Hematopoietic multipotent progenitor cell treated with erythropoietin and hydrocortisone succinate and interleukin-3 and kit ligand, for 15 days (in vitro differentiated cells): Measurements from ENCODE around the gene TEKTIP1.
"Not testable (repeated sequence)": the region's sequence is repeated elsewhere in the genome, so short reads cannot be mapped to it uniquely, and the experiment has no call there.

Experiments
- DNase-seq: peaks from one replicate; pipeline ENCODE4 v3.0.0-alpha.2; 2015; ENCODE audit warnings: low spot score

TEKTIP1 gene

GRCh38 chr19:3524078-3524842 lies 14.7 kb upstream of the TEKTIP1 start:
- no peak for DNase-seq

GRCh38 chr19:3524904-3525451 lies 14.0 kb upstream of the TEKTIP1 start:
- no peak for DNase-seq

- no peak for DNase-seq
These were observed 12.3 kb upstream of the TEKTIP1 start for GRCh38 chr19:3526507-3527237.

DNA sequence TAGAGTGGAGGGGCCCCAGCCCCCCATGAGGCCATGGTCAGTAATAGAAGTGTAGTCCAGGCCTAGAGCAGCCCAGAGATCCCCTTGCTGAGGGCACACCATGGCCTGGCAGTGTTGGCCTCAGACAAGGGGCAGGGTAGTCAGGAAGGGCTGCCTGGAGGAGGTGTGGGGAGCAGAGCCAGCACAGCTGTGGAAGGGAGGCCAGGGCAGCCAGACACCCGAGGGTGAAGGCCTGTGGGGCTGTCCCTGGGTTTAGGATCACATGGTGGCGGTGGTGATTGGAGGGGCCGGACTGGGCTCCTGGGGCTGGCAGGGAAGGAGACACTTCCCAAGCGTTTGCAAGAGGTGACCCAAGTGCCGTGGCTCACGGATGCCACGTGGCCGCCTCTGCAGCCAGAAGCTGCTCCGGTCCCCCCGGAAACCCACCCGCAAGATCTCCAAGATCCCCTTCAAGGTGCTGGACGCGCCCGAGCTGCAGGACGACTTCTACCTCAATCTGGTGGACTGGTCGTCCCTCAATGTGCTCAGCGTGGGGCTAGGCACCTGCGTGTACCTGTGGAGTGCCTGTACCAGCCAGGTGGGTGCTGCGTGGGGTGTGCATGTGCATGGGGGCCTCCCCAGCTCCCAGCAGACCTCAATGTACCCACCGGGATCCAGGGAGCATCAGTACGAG lies 11.6 kb upstream of the TEKTIP1 start:
- DNase-seq: no peak

DNA sequence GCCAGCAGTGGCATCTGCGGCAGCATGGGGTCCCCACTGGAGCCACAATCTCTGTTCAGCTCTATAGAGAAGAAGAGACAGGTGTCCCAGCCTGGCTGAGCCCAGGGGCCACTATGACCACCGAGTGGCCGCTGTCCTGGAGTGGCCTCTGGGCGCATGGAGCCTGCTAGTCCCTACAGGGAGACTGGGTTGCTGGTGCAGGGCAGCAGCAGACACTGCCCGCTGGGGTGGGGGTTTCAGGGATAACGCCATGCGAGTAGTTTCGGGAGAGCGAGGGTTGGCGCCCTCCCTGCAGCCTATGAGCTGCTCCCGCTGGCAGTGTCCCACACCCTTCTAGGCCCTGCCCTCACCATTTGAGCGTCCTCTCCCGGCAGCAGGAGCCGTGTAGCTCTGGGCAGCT lies 10.9 kb upstream of the TEKTIP1 start:
- no peak for DNase-seq

DNA sequence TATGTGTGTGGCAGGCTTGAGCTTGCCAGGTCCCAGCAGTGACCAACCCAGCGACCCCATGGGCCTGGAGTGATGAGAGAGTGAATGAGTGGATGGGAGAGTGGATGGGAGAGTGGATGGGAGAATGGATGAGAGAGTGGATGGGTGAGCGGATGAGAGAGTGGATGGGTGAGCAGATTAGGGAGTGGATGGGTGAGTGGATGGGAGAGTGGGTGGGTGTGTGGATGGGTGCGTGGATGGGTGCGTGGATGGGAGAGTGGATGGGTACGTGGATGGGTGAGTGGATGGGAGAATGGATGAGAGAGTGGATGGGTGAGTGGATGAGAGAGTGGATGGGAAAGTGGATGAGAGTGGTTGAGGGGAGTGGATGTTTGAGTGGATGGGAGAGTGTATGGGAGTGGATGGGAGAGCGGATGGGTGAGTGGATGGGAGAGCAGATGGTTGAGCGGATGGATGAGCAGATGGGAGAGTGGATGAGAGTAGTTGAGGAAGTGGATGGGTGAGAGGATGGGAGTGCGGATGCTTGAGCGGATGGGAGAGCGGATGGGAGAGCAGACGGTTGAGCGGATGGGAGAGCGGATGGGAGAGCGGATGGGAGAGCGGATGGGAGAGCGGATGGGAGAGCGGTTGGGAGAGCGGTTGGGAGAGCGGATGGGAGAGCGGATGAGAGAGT lies 10.3 kb upstream of the TEKTIP1 start:
- DNase-seq: no peak

DNA sequence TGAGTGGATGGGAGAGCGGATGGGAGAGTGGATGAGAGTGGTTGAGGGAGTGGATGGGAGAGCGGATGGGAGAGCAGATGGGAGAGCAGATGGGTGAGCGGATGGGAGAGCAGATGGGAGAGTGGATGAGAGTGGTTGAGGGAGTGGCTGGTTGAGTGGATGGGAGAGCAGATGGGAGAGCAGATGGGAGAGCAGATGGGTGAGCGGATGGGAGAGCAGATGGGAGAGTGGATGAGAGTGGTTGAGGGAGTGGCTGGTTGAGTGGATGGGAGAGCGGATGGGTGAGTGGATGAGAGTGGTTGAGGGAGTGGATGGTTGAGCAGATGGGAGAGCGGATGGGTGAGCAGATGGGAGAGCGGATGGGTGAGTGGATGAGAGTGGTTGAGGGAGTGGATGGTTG lies 9.7 kb upstream of the TEKTIP1 start:
- not testable (repeated sequence) for DNase-seq

GRCh38 chr19:3530389-3530788 lies 8.6 kb upstream of the TEKTIP1 start:
- DNase-seq: no peak

GRCh38 chr19:3531716-3532115 lies 7.3 kb upstream of the TEKTIP1 start:
- DNase-seq: no peak

DNA sequence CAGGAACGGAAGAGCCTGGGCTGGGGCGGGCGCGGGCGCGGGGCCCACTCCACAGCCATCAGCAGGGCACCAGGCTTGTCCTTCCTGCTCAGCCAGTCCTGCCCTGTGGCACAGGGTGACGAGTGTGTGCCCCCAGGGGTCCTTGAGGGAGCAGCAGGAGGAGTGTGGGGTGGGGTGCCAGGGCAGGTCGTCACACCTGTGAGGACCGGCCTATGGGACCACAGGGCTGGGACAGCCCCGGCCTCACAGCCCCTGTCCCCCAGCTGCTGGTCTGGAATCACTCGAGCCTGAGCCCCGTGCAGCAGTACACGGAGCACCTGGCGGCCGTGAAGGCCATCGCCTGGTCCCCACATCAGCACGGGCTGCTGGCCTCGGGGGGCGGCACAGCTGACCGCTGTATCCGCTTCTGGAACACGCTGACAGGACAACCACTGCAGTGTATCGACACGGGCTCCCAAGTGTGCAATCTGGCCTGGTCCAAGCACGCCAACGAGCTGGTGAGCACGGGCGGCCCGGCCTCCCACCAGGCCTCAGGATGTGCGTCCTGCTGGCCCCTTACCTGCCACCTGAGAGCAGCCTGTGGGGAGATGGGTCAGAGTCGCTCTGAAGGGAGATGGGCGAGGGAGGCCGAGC lies 6.7 kb upstream of the TEKTIP1 start:
- no peak for DNase-seq

- DNase-seq: no peak
These were observed 5.9 kb upstream of the TEKTIP1 start for GRCh38 chr19:3533033-3533432.

- DNase-seq: no peak
These were observed 5.3 kb upstream of the TEKTIP1 start for GRCh38 chr19:3533563-3534216.

DNA sequence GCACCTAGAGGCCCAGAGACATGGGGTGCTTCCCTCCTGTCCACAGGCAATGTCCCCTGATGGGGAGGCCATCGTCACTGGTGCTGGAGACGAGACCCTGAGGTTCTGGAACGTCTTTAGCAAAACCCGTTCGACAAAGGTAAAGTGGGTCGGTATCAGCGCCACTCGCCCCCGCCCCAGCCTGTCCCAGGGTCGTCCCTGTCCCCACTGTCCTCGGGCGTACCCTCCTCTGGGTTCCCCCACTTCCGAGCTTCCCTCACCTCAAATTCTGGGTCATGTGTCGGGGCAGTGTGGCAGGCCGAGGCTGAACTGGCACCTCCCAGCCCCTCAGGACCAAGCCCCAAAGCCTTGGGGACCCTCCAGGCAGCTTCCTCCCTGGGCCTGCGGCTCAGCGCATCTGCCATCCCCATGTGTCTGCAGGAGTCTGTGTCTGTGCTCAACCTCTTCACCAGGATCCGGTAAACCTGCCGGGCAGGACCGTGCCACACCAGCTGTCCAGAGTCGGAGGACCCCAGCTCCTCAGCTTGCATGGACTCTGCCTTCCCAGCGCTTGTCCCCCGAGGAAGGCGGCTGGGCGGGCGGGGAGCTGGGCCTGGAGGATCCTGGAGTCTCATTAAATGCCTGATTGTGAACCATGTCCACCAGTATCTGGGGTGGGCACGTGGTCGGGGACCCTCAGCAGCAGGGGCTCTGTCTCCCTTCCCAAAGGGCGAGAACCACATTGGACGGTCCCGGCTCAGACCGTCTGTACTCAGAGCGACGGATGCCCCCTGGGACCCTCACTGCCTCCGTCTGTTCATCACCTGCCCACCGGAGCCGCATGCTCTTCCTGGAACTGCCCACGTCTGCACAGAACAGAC lies 4.4 kb upstream of the TEKTIP1 start:
- DNase-seq: no peak

- DNase-seq: no peak
These were observed 3.8 kb upstream of the TEKTIP1 start for GRCh38 chr19:3535235-3535535.

DNA sequence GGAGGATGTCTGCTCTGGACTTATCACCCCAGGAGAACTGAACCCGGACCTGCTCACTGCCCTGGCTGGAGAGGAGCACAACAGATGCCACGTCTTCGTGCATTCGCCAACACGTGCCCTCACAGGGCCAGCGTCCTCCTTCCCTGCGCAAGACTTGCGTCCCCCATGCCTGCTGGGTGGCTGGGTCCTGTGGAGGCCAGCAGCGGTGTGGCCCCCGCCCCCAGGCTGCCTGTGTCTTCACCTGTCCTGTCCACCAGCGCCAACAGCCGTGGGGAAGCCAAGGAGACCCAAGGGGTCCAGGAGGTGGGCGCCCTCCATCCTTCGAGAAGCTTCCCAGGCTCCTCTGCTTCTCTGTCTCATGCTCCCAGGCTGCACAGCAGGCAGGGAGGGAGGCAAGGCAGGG lies 3.4 kb upstream of the TEKTIP1 start:
- DNase-seq: no peak

- no peak for DNase-seq
These were observed 3.0 kb upstream of the TEKTIP1 start for GRCh38 chr19:3535981-3536380.

- DNase-seq: no peak
These were observed 2.4 kb upstream of the TEKTIP1 start for GRCh38 chr19:3536429-3537100.

DNA sequence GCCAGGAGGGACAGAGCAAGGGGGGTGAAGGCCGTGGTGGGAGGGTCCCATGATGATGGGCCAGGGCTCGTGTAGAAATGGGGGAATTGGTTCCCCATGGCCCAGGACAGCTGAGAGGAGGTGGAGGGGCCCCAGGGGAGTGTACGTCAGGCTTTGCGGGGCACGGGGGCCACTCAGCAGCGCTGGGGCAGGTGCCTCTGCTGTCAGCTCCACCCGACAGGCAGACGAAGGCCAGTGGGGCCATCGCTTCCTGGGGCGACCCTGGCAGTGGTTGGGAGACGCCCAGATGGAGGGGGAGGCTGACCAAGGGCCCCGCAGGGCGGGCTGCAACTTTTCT lies 1.9 kb upstream of the TEKTIP1 start:
- no peak for DNase-seq

- no peak for DNase-seq
These were observed 1.3 kb upstream of the TEKTIP1 start for GRCh38 chr19:3537438-3538240.
